NCI-H2107 (cell line): ENCODE measurements around the gene F2RL2.

Experiments
- DNase-seq: peaks from one replicate; lab custom pipeline; 2025; lab: John Stamatoyannopoulos, UW

The F2RL2 gene, protein sequence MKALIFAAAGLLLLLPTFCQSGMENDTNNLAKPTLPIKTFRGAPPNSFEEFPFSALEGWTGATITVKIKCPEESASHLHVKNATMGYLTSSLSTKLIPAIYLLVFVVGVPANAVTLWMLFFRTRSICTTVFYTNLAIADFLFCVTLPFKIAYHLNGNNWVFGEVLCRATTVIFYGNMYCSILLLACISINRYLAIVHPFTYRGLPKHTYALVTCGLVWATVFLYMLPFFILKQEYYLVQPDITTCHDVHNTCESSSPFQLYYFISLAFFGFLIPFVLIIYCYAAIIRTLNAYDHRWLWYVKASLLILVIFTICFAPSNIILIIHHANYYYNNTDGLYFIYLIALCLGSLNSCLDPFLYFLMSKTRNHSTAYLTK

DNA sequence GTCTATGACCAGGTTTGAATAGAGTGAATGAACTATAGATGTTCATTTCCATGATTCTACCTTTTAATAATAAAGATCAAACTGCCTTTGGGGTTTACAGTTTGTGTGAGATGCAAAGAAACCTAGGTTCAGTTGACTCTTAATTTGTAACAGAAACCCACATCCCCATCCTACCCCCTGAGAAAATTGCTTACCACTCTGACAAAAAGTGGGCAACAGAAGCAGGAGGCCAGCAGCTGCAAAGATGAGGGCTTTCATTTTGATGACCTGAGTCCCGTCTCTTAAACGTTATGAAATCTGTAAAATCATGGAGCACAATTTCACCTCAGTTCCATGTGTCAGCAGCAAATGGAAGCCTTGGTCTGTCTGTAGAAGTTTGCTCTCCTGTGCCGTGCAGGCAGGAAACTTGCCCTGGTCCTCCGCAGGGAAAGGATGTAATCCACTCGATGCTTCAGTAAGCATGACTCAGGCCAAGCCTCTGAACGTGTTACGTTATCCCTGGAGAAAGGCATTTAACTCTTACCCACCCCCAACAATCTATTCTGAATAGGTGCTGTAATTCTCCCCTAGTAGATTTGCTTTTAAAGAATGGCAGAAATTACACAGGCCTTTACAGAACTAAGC lies at the start of gene F2RL2:
Gene F2RL2, minus strand, starts transcription at position 431 of the 624 bp plus-strand sequence. Its CDS starts 173 bp downstream, at position 258.
- no peak for DNase-seq

DNA sequence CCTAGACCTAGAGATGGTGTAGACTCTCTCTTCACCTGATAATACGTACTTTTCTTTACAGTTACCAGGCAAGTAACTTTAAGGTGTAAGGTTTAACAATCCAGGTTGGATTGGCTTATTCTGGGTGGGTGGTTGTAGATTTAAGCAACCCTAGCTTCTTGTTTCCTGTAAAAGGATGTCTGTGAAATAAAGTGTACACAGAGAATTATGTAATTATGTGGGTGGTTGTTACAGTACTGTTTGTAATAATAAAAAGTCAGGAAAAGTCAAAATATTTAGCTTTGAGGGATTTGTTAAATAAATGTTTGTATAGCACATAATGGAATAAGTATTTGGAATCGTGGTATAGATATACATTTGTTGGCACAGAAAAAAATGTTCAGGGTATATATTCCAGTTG lies 49.0 kb upstream of the F2RL2 start:
- no peak for DNase-seq

DNA sequence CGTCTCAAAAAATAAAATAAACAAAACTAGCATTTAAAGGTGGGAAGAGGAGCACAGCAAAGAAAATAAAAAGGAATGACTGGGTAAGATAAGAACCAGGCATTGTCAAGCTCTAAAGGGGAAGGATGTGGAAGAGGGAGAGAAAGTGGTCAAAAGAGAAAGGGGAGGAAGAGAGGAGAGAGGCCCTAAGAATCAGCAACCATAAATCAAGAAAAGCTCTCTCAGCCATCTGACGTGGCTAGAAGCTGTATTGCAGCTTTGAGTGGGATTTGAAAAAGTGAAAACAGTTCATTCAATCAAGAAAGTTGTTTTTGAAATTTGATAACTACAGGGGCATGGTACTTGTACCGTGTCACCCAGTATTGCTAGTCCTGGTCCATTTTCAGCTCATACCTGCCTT lies 47.3 kb upstream of the F2RL2 start:
- DNase-seq: no peak

DNA sequence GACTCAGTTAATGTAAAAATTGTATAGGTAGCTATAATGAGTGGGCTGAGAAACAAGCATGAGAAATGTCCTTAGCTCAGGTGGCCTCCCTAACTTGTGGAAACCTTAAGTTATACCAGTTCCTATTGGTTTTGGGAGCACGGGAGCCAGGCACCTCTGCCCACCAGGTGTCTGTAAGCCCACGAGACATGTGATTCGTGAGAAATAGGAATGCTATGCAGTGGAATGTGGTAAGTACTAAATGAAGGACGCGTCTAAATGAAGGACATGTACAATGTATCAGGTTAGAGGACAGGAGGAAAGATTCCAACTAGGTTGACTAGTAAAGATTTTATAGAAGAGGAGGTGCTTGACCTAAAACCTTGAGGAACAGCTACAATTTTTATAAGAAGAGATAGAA lies 46.0 kb upstream of the F2RL2 start:
- no peak for DNase-seq

DNA sequence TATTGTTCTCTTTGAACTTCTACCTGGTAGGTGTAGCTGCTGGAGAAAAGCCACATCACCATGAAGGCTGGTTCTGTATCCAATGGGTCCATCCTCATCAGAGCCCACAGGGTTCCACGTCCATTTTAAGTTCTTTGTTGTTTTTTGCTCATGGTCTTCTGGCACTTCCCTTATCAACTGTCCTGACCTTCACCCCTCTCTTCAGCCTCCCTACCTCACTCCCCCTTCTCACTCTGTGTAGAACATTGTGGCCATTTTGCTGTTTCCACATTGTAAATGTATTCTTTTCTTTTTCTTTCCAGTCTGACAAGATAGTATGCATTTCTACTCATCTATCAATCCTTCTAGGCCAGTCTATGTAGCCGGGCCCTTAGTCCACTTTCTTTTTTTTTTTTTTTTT lies 44.3 kb upstream of the F2RL2 start:
- no peak for DNase-seq

DNA sequence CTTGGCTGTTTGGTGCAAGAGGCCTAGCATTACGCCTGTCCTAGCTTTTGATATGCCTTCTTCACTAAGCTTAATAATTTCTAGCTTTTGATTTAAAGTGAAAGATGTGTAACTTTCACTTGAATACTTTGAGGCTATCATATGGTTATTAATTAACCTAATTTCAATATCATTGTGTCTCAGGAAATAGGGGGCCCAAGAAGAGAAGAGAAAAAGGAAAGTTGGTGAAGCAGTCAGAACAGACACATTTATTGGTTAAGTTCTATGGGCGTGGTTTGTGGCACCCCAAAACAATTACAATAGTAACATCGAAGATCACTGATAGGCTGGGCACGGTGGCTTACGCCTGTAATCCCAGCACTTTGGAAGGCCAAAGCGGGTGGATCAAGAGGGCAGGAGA lies 40.9 kb upstream of the F2RL2 start:
- no peak for DNase-seq

DNA sequence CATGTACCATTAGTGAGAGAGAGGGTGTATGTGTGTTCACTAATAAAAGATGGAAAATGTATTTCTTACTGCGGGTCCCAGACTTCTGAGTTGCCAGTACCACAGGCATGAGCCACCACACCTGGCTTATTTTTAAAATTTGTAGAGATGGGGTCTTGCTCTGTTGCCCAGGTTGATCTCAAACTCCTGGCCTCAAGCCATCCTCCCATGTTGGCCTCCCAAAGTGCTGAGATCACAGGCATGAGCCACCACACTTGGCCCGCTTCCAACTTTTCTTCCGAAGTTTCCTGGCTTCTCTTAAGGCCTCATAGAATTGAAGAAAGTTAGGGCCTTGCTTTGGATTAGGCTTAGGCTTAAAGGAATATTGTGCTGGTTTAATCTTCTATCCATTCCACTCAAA lies 40.4 kb upstream of the F2RL2 start:
- DNase-seq: no peak

DNA sequence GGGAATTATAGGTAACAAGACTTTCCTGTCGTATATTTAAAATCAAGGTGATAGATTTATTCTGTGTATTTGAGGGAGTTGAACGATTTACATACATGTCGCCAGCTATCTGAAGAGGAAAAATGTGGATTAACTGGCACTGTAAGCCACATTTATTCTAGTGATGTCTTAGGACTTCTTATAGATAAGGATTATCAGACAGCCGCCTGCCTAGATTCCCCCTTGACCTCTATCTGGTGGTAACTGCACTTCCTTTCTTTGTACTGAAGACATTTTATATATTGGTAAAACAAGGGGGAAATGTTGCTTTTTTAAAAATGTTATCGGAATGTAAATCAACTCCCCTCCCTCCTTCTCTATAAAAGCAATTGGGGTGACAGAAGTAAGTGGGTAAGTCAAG lies 39.3 kb upstream of the F2RL2 start:
- DNase-seq: no peak

DNA sequence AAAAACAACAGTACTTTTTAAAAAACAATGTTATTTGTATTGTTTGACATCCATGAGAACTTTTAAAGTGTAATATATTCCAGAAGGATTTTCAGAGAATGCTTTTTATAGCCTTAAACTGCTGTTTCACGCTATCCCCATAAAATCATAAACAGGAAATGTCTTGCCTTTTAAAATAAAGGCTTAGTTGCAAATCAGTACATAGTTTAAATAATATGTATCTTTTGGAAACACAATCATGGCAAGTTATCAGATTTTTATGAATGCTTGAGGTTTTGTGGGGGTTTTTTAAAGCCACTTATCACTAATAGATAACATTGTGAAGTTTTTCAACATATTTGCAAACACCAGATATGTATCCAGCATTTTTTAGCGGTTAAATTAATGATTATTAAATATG lies 37.2 kb upstream of the F2RL2 start:
- no peak for DNase-seq

DNA sequence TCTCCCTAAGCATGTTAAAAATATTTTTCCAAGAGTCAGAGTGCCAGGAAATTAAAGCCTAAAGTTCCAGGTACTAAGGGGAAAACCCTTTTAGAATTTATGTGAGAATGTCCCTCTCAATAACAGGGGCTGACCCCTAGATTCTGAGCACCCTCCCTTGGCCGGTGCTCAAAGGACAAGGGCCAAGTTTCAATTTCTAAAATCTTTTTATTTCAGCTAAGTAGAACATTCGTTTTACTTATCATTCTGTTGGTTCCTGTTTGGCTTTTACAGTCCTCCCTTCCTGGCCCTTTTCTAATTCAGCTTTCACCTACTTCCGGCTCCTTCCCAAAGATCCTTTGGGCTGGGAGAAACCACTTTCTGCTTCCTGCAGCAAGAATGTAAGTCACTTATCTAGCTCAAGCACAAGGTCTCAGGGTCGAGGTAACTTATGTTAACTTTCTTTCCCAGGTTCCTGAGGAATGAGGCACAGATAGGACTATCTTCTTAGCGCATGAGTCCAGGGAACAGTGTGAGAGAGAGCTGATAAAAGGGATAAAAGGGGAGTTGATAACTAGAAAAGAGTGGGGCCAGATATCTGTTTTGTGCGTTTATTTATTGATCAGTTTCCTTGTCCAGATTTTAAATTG lies 34.6 kb upstream of the F2RL2 start:
- no peak for DNase-seq

DNA sequence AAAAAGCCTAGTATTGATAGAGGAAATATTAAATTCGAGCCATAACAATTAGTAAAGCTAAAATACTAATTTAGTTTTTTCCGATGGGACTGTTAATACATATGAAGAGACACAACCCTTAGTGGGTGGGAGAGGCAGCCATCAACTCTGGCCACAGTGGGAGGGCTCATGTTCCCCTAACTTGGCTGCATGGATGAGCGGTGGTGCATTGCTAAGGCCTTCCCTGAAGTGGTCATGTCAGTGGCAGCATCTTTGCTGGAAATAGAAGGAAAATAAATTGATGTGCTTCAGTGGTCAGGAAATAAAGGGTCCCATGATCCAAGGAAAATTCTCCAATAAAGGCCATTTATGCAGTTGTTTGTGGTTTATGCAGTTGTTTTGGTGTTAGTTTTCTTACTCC lies 33.9 kb upstream of the F2RL2 start:
- no peak for DNase-seq

DNA sequence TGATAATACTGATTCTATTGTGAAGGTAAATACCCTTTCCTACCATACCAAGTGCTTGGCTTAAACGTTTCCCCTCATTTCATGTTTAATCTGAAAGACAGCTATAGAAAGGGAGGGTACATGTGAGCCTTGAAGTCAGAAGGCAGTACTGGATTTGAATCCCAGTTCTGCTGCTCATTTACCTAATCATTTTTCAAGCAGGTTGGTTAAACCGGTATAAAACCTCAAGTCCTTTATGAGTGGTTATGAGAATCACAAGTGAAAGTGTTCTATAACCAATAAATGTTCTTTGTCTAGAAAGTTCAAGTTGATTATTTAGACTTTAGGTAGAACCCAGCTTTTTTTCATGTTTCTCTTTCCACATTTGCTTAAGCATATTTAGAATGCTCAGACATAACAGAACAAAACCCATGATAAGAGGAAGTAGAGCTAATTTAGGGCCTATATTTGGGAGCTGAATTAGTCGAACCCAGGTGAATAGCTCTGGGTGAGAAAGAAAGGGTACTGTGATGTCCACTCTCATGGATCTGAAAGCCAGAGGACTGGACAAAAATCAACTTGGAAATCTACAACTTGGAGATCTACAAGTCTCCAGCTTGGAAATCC lies 29.7 kb upstream of the F2RL2 start:
- no peak for DNase-seq

DNA sequence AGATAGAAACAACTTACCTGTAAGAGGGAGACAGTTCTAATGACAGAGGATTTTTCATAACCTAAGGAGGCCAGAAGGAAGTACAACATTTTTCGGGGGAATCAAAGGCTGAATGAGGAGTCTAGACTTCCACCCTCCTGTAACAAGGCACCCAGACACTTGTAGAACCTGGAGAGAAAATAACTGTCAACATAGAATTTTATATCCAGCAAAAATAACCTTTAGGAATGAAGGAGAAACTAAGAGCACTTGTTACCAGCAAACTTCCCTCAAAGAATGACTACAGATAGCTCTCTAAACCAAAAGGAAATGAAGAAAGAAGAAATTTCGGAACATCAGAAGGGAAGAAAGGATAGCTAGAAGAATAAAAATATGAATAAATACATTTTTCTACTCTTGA lies 25.9 kb upstream of the F2RL2 start:
- DNase-seq: no peak

DNA sequence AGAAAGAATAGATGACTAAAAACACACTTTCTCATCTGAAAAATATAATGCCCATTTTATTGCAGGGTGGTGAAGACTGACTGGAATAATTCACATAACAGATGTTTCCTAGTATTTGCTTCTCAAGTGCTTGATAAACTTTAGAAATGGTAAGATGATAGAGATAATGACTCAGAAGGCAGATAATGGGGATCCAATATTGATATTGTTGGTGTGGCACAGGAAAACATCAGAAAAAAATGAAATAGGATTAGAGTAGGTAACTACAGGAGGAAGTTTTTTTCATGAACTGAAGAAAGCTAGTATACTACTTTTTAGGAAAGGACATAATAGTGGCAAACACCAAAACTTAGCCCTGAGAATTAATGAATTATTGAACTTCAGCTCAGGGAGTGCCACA lies 20.2 kb upstream of the F2RL2 start:
- DNase-seq: no peak

DNA sequence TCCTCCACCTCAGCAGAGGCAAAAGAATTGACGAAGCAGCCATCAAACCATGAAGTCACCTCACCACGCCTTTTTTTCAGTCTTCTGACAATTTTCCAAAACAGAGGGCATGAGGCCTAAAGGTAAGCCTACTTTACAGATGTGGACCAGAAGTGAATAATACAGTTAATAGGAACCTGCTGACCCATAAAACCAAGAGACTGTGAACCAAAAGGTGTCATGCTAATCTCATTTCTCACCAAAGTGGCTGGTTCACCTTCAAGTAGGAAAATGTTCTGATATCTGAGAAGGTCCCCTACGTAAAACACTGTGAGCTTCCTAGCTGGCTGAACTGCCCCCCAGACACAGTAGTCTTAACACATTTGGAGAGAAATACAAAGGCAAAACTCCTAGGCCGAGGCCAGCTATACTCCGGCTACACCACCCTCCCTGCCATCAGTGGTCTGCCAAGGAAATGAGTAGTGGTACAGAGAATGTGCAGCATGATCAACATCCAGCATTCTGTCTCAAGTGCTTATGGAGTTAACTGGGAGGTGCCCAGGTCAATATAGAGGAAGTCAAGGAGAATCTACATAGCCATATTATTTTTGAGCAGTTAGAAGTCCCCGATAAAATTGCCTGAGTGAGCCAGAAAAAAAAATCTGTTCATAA lies 19.3 kb upstream of the F2RL2 start:
- DNase-seq: no peak

DNA sequence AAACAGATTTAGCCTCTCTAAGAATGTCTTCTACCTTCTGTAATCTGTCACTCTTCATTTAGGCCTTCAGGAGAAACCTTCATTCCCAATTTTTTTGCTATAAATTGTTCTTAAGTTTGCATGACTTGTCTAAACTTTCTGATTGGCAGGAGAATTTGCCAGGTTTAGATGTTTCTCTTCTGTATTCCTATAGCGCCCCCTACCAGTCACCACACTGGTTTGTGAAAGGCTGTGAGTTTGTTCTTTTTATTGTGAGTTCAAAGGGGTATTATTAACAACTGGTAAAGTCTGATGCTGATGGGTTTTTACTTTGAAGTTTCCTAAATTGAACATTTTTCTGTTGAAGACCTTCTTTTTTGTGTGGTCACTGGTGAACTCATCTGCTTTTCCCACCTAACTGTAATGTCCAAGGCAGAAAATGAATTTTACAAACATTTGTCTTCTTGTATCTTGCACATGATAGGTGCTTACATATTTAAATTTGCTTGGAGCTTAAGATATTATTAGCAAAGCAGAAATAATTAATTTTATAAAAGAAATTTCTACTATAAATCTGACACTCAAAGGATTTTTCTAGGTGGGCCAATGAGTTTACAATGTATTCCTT lies 18.4 kb upstream of the F2RL2 start:
- DNase-seq: no peak

DNA sequence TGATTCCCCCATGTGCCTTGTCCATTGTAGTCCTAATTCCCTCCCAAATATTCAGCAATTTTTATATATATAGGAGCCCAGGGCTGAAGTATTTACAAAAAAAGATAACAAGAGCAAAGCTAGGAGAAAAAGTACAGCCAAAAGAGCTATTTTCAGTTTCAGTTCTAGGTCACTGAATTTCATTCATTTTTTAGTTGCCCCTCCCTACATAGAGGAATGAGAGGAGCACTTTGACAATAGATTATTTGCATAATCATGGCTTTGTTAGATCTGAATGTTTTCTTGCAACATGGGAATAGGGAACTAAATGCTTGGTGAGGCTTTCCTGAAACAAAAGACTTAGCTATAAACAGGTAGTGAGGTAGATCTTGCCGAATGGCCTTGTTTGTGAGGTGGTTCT lies 15.3 kb upstream of the F2RL2 start:
- DNase-seq: no peak

DNA sequence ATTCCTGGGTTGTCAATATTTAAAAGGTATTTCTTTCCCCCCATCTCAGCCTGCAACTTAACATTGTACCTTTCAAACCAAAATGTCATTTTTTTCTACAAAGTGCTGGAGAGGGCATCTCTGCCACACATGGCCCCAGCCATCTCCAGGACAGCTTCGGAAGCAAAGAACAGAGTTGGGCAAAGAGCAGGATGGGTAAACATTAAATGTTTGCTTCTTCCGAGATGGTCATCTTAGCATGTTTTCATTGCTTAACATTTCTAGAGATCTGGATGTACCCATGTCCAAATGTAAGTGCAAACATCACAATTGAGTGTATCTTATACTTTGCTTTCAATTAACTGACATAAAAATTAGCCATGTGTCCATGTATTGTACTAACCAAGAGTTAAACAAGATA lies 14.3 kb upstream of the F2RL2 start:
- no peak for DNase-seq

DNA sequence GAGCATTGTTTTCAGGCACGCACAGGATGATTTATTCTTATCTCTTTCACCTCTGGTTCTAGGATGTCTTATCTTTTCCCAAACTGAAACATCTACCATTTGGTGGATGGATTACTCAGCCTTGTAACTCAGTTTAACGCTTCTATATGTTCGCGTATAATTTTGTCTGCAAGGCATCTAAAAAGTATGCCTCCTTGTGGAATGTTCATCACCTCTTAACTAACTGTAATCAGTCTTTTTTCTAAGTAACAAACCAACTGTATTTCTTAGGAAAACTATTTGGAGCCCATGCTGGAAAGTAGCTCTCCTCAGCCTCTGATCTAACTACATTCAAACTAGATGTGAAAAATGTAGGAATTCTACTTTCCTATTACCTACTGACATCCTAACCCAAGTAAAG lies 11.5 kb upstream of the F2RL2 start:
- DNase-seq: no peak

DNA sequence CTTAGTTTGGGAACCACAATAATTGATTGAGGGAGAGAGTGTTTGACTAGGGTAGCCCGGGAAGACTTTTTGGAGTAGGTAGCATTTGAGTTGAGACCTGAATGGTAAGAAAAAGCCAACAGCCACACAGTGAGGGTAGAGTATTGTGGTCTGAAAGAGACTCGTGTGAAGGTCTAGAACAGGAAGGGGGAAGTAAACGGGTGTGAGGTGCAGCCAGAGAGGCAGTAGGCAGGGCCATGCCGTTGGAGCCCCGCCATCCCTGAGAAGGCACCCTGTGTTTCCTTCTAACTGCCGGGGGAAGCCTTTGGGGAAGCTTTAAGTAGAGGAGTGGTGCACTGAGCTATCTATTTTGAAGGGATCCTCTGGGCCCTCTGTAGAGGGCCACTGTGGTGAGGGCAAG lies 3.5 kb upstream of the F2RL2 start:
- DNase-seq: no peak

DNA sequence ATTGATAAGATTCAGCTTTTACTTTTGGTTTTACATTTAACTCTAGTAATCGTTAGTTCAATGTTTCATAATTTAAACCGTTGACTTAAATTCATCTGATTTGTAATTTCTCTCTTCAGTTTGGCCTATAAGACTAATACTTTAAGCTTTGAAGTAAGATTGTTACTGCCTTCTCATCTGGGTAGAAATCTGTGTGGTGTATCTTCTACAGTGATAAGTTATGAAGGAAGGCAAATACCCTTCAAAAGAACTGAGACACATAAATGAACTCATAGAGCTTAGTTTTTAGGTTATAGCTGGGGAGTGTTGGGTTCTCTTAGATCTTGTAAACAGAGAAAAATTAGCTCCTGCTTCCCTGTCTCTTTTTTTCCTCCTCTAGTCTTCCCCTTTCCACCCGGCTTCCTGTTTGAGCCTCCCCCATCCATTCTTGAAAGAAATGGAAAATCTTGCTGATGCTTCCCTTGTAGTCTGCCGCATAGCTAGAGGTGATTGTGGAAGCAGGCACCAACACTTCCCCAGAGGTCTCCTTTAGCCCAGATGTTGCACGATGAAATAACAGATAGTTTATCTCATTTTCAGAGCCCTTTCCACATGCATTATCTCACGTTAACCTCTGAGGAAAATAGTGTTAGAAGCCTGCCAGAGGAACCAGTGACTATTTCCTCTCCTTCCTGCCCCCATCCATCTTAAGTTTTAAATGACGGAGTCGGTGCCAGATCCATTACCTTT lies 2.0 kb upstream of the F2RL2 start:
- DNase-seq: no peak
